Epidermal melanocyte (primary cell): ENCODE results near the gene TRIM72.
"Not testable (repeated sequence)": the region's sequence is repeated elsewhere in the genome, so short reads cannot be mapped to it uniquely, and the experiment has no call there.

Source experiments
- DNase-seq: peaks from one replicate; pipeline ENCODE4 v3.0.0; 2011; ENCODE audit warnings: low spot score; ENCODE audit not compliant: insufficient read length

TRIM72 gene

GRCh38 chr16:31214708-31215286 lies 878 bp downstream of the TRIM72 start:
- DNase-seq, result no peak

GRCh38 chr16:31215287-31216162 lies 1.6 kb downstream of the TRIM72 start:
- DNase-seq, result peak; percentile 95

- no peak for DNase-seq
Measured at GRCh38 chr16:31216422-31217135, 2.7 kb downstream of the TRIM72 start, which contains the start of gene PYDC1. TSS of gene PYDC1 (minus strand) at chr16:31217135. CDS start at chr16:31217028, 107 bp downstream.

- no peak for DNase-seq
Measured at GRCh38 chr16:31217136-31217530, 3.2 kb downstream of the TRIM72 start.

- DNase-seq, result no peak
Measured at GRCh38 chr16:31219154-31219741, 5.3 kb downstream of the TRIM72 start.

GRCh38 chr16:31221357-31222160 lies 7.6 kb downstream of the TRIM72 start:
- no peak for DNase-seq

- DNase-seq, result no peak
Measured at GRCh38 chr16:31223044-31223443, 9.1 kb downstream of the TRIM72 start.

- DNase-seq, result no peak
Measured at GRCh38 chr16:31224092-31224955, 10.4 kb downstream of the TRIM72 start.

- DNase-seq, result no peak
Measured at GRCh38 chr16:31225193-31225592, 11.3 kb downstream of the TRIM72 start.

- no peak for DNase-seq
Measured at GRCh38 chr16:31228206-31228605, 14.3 kb downstream of the TRIM72 start.

GRCh38 chr16:31229501-31229900 lies 15.6 kb downstream of the TRIM72 start:
- no peak for DNase-seq

- no peak for DNase-seq
Measured at GRCh38 chr16:31238041-31238440, 24.1 kb downstream of the TRIM72 start.

- DNase-seq, result no peak
Measured at GRCh38 chr16:31242206-31242605, 28.3 kb downstream of the TRIM72 start.

- DNase-seq, result no peak
Measured at GRCh38 chr16:31243734-31244670, 30.1 kb downstream of the TRIM72 start.

GRCh38 chr16:31245598-31245997 lies 31.7 kb downstream of the TRIM72 start:
- not testable (repeated sequence) for DNase-seq

- DNase-seq, result no peak
Measured at GRCh38 chr16:31246296-31246695, 32.4 kb downstream of the TRIM72 start.

GRCh38 chr16:31248344-31248743 lies 34.4 kb downstream of the TRIM72 start:
- no peak for DNase-seq

- no peak for DNase-seq
Measured at GRCh38 chr16:31250782-31251384, 37.0 kb downstream of the TRIM72 start.
